ENCODE measurements around the gene TRIM27.

DNA sequence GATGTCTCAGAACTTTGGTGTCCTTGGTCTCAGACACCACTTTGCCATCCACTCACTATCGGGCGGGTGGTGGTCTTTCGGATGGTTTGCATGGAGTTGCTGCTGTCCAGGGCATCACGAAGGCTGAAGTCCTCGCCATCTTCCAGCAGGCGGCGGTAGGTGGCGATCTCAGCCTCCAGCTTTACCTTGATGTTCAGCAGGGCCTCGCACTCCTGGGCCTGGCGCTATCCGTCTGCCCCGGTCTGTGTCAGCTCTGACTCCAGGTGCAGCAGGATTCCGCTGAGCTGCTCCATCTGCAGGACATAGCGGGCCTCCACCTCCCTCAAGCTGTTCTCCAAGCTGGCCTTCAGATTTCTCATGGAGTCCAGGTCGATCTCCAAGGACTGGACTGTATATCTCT lies 45.3 kb upstream of the TRIM27 start:
- TF ChIP-seq, protein P1, sequence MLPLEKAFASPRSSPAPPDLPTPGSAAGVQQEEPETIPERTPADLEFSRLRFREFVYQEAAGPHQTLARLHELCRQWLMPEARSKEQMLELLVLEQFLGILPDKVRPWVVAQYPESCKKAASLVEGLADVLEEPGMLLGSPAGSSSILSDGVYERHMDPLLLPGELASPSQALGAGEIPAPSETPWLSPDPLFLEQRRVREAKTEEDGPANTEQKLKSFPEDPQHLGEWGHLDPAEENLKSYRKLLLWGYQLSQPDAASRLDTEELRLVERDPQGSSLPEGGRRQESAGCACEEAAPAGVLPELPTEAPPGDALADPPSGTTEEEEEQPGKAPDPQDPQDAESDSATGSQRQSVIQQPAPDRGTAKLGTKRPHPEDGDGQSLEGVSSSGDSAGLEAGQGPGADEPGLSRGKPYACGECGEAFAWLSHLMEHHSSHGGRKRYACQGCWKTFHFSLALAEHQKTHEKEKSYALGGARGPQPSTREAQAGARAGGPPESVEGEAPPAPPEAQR (CRISPR knock-in tag; IDR thresholded peaks at IDR 0.05), result no peak
- TF ChIP-seq, protein P2, sequence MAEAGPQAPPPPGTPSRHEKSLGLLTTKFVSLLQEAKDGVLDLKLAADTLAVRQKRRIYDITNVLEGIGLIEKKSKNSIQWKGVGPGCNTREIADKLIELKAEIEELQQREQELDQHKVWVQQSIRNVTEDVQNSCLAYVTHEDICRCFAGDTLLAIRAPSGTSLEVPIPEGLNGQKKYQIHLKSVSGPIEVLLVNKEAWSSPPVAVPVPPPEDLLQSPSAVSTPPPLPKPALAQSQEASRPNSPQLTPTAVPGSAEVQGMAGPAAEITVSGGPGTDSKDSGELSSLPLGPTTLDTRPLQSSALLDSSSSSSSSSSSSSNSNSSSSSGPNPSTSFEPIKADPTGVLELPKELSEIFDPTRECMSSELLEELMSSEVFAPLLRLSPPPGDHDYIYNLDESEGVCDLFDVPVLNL (CRISPR knock-in tag; IDR thresholded peaks at IDR 0.05; ENCODE audit: borderline replicate concordance, low read depth), result no peak
- TF ChIP-seq, protein P3, sequence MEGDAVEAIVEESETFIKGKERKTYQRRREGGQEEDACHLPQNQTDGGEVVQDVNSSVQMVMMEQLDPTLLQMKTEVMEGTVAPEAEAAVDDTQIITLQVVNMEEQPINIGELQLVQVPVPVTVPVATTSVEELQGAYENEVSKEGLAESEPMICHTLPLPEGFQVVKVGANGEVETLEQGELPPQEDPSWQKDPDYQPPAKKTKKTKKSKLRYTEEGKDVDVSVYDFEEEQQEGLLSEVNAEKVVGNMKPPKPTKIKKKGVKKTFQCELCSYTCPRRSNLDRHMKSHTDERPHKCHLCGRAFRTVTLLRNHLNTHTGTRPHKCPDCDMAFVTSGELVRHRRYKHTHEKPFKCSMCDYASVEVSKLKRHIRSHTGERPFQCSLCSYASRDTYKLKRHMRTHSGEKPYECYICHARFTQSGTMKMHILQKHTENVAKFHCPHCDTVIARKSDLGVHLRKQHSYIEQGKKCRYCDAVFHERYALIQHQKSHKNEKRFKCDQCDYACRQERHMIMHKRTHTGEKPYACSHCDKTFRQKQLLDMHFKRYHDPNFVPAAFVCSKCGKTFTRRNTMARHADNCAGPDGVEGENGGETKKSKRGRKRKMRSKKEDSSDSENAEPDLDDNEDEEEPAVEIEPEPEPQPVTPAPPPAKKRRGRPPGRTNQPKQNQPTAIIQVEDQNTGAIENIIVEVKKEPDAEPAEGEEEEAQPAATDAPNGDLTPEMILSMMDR (IDR thresholded peaks at IDR 0.05), result no peak
- TF ChIP-seq, protein P4, sequence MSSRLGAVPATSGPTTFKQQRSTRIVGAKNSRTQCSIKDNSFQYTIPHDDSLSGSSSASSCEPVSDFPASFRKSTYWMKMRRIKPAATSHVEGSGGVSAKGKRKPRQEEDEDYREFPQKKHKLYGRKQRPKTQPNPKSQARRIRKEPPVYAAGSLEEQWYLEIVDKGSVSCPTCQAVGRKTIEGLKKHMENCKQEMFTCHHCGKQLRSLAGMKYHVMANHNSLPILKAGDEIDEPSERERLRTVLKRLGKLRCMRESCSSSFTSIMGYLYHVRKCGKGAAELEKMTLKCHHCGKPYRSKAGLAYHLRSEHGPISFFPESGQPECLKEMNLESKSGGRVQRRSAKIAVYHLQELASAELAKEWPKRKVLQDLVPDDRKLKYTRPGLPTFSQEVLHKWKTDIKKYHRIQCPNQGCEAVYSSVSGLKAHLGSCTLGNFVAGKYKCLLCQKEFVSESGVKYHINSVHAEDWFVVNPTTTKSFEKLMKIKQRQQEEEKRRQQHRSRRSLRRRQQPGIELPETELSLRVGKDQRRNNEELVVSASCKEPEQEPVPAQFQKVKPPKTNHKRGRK (CRISPR knock-in tag; IDR thresholded peaks at IDR 0.05; ENCODE audit: borderline replicate concordance), result no peak
- TF ChIP-seq, protein P5, sequence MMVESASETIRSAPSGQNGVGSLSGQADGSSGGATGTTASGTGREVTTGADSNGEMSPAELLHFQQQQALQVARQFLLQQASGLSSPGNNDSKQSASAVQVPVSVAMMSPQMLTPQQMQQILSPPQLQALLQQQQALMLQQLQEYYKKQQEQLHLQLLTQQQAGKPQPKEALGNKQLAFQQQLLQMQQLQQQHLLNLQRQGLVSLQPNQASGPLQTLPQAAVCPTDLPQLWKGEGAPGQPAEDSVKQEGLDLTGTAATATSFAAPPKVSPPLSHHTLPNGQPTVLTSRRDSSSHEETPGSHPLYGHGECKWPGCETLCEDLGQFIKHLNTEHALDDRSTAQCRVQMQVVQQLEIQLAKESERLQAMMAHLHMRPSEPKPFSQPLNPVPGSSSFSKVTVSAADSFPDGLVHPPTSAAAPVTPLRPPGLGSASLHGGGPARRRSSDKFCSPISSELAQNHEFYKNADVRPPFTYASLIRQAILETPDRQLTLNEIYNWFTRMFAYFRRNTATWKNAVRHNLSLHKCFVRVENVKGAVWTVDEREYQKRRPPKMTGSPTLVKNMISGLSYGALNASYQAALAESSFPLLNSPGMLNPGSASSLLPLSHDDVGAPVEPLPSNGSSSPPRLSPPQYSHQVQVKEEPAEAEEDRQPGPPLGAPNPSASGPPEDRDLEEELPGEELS (CRISPR knock-in tag; IDR thresholded peaks at IDR 0.05), result no peak
- TF ChIP-seq, protein P6, sequence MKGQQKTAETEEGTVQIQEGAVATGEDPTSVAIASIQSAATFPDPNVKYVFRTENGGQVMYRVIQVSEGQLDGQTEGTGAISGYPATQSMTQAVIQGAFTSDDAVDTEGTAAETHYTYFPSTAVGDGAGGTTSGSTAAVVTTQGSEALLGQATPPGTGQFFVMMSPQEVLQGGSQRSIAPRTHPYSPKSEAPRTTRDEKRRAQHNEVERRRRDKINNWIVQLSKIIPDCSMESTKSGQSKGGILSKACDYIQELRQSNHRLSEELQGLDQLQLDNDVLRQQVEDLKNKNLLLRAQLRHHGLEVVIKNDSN (CRISPR knock-in tag; IDR thresholded peaks at IDR 0.05), result no peak
- TF ChIP-seq, protein P7, sequence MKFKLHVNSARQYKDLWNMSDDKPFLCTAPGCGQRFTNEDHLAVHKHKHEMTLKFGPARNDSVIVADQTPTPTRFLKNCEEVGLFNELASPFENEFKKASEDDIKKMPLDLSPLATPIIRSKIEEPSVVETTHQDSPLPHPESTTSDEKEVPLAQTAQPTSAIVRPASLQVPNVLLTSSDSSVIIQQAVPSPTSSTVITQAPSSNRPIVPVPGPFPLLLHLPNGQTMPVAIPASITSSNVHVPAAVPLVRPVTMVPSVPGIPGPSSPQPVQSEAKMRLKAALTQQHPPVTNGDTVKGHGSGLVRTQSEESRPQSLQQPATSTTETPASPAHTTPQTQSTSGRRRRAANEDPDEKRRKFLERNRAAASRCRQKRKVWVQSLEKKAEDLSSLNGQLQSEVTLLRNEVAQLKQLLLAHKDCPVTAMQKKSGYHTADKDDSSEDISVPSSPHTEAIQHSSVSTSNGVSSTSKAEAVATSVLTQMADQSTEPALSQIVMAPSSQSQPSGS (CRISPR knock-in tag; IDR thresholded peaks at IDR 0.05; ENCODE audit: borderline replicate concordance, low read depth), result no peak
